ENCODE data around the gene PDXDC1. TPM values are rescaled to one million over a fixed set of nuclear protein-coding genes. Genes with fewer than 3 reads are reported as not detected.
"Not testable (repeated sequence)": the region's sequence is repeated elsewhere in the genome, so short reads cannot be mapped to it uniquely, and the experiment has no call there.

PDXDC1 gene
- total RNA-seq, 3 donors from 2014 or later, result 161 to 258 (median 233) TPM

GRCh38 chr16:15180946-15181345, 206.1 kb downstream of the PDXDC1 start:
- H3K4me3 ChIP-seq; ATAC-seq; DNase-seq; H3K9me3 ChIP-seq; intact Hi-C loops (cut with DNase I, micrococcal nuclease); H3K4me1 ChIP-seq (ENCODE audit: low read depth); H3K36me3 ChIP-seq (ENCODE audit: low read depth): not testable (repeated sequence)

- ATAC-seq; H3K9me3 ChIP-seq; H3K36me3 ChIP-seq (ENCODE audit: low read depth): not testable (repeated sequence)
Measured at GRCh38 chr16:15184000-15184399, 209.2 kb downstream of the PDXDC1 start.

More at GRCh38 chr16:15184000-15184399, 209.2 kb downstream of the PDXDC1 start:
- H3K4me1 ChIP-seq (ENCODE audit: low read depth); DNase-seq; H3K4me3 ChIP-seq; intact Hi-C loops (cut with DNase I, micrococcal nuclease): not testable (repeated sequence)

Small RNAs within 50 kb of the gene (microRNA-seq; reads per million reads assigned to microRNA genes)
- gene MIR1972-1 (not detected), gene MIR3180-4 (not detected), gene MIR6511A1 (not detected), gene MIR6511B2 (not detected), gene MIR6770-1 (not detected)

Other genes starting within 250 kb of the PDXDC1 start
- gene NPIPA2, start 232.5 kb upstream of the PDXDC1 start, total RNA-seq, result 1 to 10 TPM; 3.9 to 8.8 (median 4.9) TPM
- gene NOMO1, start 141.3 kb upstream of the PDXDC1 start, total RNA-seq, result 10 to 100 TPM; 78.4 to 93.1 (median 82.5) TPM
- gene NPIPA1, start 37.6 kb upstream of the PDXDC1 start, total RNA-seq, result 100 to 1,000 TPM in 1 of 3 donors, 10 to 100 TPM in 2; 61.6 to 149 (median 96.3) TPM
- gene NTAN1, start 81.0 kb downstream of the PDXDC1 start, total RNA-seq, result 10 to 100 TPM; 28.0 to 45.3 (median 39.8) TPM
- 10 to 100 TPM; 20.2 to 32.0 (median 27.7) TPM for gene RRN3, start 119.2 kb downstream of the PDXDC1 start, total RNA-seq